Activated CD4-positive, alpha-beta memory T cell treated with anti-CD3 and anti-CD28 coated beads for 36 hours (primary cell): Measurements from ENCODE around the gene AMBN. TPM values are rescaled to one million over a fixed set of nuclear protein-coding genes. Genes with fewer than 3 reads are reported as not detected.

Experiments
- CTCF ChIA-PET: fragments of 350-600 bp; sonication (Branson Sonifier 250); formaldehyde crosslinking; loops from one replicate; lab custom pipeline; 2021; ENCODE audit warnings: antibody characterized with exemption, inconsistent platforms; lab: Charles Lee
- POLR2A ChIA-PET: fragments of 350-600 bp; sonication (Branson Sonifier 250); formaldehyde crosslinking; loops from one replicate; lab custom pipeline; 2021; ENCODE audit warnings: antibody characterized with exemption; lab: Charles Lee
- DNase-seq: peaks from one replicate; pipeline ENCODE4 v3.0.0-alpha.2; 2020
- H3K27ac Mint-ChIP-seq: one replicate; pipeline ENCODE4 v1.8.0; 2021; ENCODE audit warnings: mixed read lengths
- H3K27me3 Mint-ChIP-seq: one replicate; pipeline ENCODE4 v1.8.0; 2021; ENCODE audit warnings: mixed read lengths
- H3K36me3 Mint-ChIP-seq: one replicate; pipeline ENCODE4 v1.8.0; 2021; ENCODE audit warnings: mixed read lengths
- H3K4me1 Mint-ChIP-seq: one replicate; pipeline ENCODE4 v1.8.0; 2021; ENCODE audit warnings: low read depth, mixed read lengths
- H3K4me3 Mint-ChIP-seq: one replicate; pipeline ENCODE4 v1.8.0; 2021; ENCODE audit warnings: mild to moderate bottlenecking, mixed read lengths
- H3K9me3 Mint-ChIP-seq: one replicate; pipeline ENCODE4 v1.8.0; 2021; ENCODE audit warnings: mixed read lengths
- intact Hi-C: fragments of 100-400 bp; cut with micrococcal nuclease; formaldehyde crosslinking; loops from one replicate; pipeline ENCODE4 v1.15.1; 2023
- total RNA-seq, 2 experiments: library from RNA; stranded (reverse); gene quantifications; one replicate each; pipeline ENCODE4 v1.2.3, GENCODE V29; 2021

Gene AMBN
- total RNA-seq, 2 experiments from 2014 or later: not detected

- no peaks in the 10 kb centered on the region for H3K4me1 Mint-ChIP-seq
These were observed 7.9 kb upstream of the AMBN start for GRCh38 chr4:70583952-70584834.

GRCh38 chr4:70586841-70587240, 5.2 kb upstream of the AMBN start:
- intact Hi-C loops: no loop called here
- ChIA-PET CTCF (no interaction called here), POLR2A (no interaction called here)
- Mint-ChIP-seq H3K9me3 (no peaks in the 10 kb centered on the region), H3K27me3 (no peaks in the 10 kb centered on the region), H3K27ac (no peak overlapping the region), H3K4me3 (no peak overlapping the region), H3K36me3 (no peaks in the 10 kb centered on the region), H3K4me1 (no peaks in the 10 kb centered on the region)
- no peak for DNase-seq

More at GRCh38 chr4:70583952-70584834, 7.9 kb upstream of the AMBN start:
- Mint-ChIP-seq H3K27me3 (no peaks in the 10 kb centered on the region), H3K27ac (no peak overlapping the region), H3K4me3 (no peak overlapping the region), H3K9me3 (no peaks in the 10 kb centered on the region), H3K36me3 (no peaks in the 10 kb centered on the region)
- POLR2A ChIA-PET: no interaction called here
- intact Hi-C loops: no loop called here
- DNase-seq: no peak
- CTCF ChIA-PET: no interaction called here

- Mint-ChIP-seq H3K27ac (no peak overlapping the region), H3K27me3 (peaks cover 1% of the 10 kb centered on the region), H3K4me3 (no peak overlapping the region), H3K36me3 (no peaks in the 10 kb centered on the region), H3K9me3 (no peaks in the 10 kb centered on the region), H3K4me1 (no peaks in the 10 kb centered on the region)
- intact Hi-C loops: no loop called here
- CTCF ChIA-PET: interaction anchor here (1.0 kb wide), 1 partner anchor 31 kb away, joined by 3 read pairs; no protein-coding TSS in a partner anchor
- POLR2A ChIA-PET: no interaction called here
- DNase-seq: no peak
These were observed 2.3 kb upstream of the AMBN start for GRCh38 chr4:70589785-70590184.

- Mint-ChIP-seq H3K4me3 (no peak overlapping the region), H3K36me3 (no peaks in the 10 kb centered on the region), H3K27ac (no peak overlapping the region), H3K4me1 (no peaks in the 10 kb centered on the region), H3K9me3 (no peaks in the 10 kb centered on the region), H3K27me3 (peaks cover 5% of the 10 kb centered on the region)
- POLR2A ChIA-PET: no interaction called here
- CTCF ChIA-PET: no interaction called here
- DNase-seq: no peak
- intact Hi-C loops: no loop called here
These were observed 2.1 kb downstream of the AMBN start for GRCh38 chr4:70594196-70594595.

- H3K4me3 Mint-ChIP-seq: no peak overlapping the region
- H3K27me3 Mint-ChIP-seq: peaks cover 3% of the 10 kb centered on the region
- no peaks in the 10 kb centered on the region for H3K36me3 Mint-ChIP-seq
- intact Hi-C loops: loop anchor here (2.0 to 10.0 kb wide), 4 partner anchors 302 to 1702 kb away; partner anchors contain the start of gene MOB1B
- CTCF ChIA-PET: interaction anchor here (0.9 kb wide), 1 partner anchor 1703 kb away, joined by 5 read pairs; no protein-coding TSS in a partner anchor
- no peaks in the 10 kb centered on the region for H3K9me3 Mint-ChIP-seq
- H3K4me1 Mint-ChIP-seq: no peaks in the 10 kb centered on the region
- POLR2A ChIA-PET: no interaction called here
- DNase-seq: no peak
- no peak overlapping the region for H3K27ac Mint-ChIP-seq
These were observed 8.2 kb downstream of the AMBN start for GRCh38 chr4:70600305-70600704.

- Mint-ChIP-seq H3K4me3 (no peak overlapping the region), H3K27ac (no peak overlapping the region), H3K36me3 (no peaks in the 10 kb centered on the region), H3K27me3 (peaks cover 3% of the 10 kb centered on the region), H3K9me3 (no peaks in the 10 kb centered on the region), H3K4me1 (no peaks in the 10 kb centered on the region)
- CTCF ChIA-PET: interaction anchor here (0.9 to 1.8 kb wide), 3 partner anchors 19 to 1702 kb away, joined by 3 to 5 read pairs (median 4); partner anchors contain the start of gene DCK
- intact Hi-C loops: loop anchor here (1.0 to 10.0 kb wide), 5 partner anchors 86 to 1701 kb away; partner anchors contain the start of gene MOB1B
- no peak for DNase-seq
- POLR2A ChIA-PET: no interaction called here
These were observed 8.9 kb downstream of the AMBN start for GRCh38 chr4:70600977-70601376.

GRCh38 chr4:70601422-70602039, 9.5 kb downstream of the AMBN start:
- no peak overlapping the region for H3K27ac Mint-ChIP-seq
- H3K4me3 Mint-ChIP-seq: no peak overlapping the region
- ChIA-PET POLR2A (no interaction called here), CTCF (interaction anchor here (0.6 to 1.8 kb wide), 9 partner anchors 9 to 1702 kb away, joined by 3 to 5 read pairs (median 3); partner anchors contain the start of gene DCK)
- DNase-seq: peak; percentile 74
- H3K9me3 Mint-ChIP-seq: no peaks in the 10 kb centered on the region
- H3K36me3 Mint-ChIP-seq: no peaks in the 10 kb centered on the region
- no peaks in the 10 kb centered on the region for H3K4me1 Mint-ChIP-seq
- intact Hi-C loops: loop anchor here (1.0 to 10.0 kb wide), 5 partner anchors 86 to 1701 kb away; partner anchors contain the start of gene MOB1B
- peaks cover 4% of the 10 kb centered on the region for H3K27me3 Mint-ChIP-seq

- DNase-seq: no peak
- intact Hi-C loops: loop anchor here (5.0 to 10.0 kb wide), 3 partner anchors 298 to 1698 kb away; partner anchors contain the start of gene MOB1B
- Mint-ChIP-seq H3K36me3 (no peaks in the 10 kb centered on the region), H3K27me3 (peaks cover 9% of the 10 kb centered on the region), H3K4me1 (no peaks in the 10 kb centered on the region), H3K9me3 (no peaks in the 10 kb centered on the region), H3K27ac (no peak overlapping the region), H3K4me3 (no peak overlapping the region)
- POLR2A ChIA-PET: no interaction called here
- CTCF ChIA-PET: interaction anchor here (1.6 kb wide), 1 partner anchor 1699 kb away, joined by 3 read pairs; no protein-coding TSS in a partner anchor
These were observed 11.8 kb downstream of the AMBN start for GRCh38 chr4:70603856-70604255.

GRCh38 chr4:70606459-70606858, 14.4 kb downstream of the AMBN start:
- H3K4me3 Mint-ChIP-seq: no peak overlapping the region
- H3K27me3 Mint-ChIP-seq: peaks cover 14% of the 10 kb centered on the region
- H3K9me3 Mint-ChIP-seq: no peaks in the 10 kb centered on the region
- DNase-seq: no peak
- ChIA-PET CTCF (interaction anchor here (0.9 kb wide), 1 partner anchor 623 kb away, joined by 3 read pairs; no protein-coding TSS in a partner anchor), POLR2A (no interaction called here)
- intact Hi-C loops: loop anchor here (10.0 kb wide), 1 partner anchor 578 kb away; no protein-coding TSS in a partner anchor
- no peaks in the 10 kb centered on the region for H3K36me3 Mint-ChIP-seq
- H3K27ac Mint-ChIP-seq: no peak overlapping the region
- H3K4me1 Mint-ChIP-seq: no peaks in the 10 kb centered on the region

- POLR2A ChIA-PET: no interaction called here
These were observed 15.3 kb downstream of the AMBN start for GRCh38 chr4:70607334-70607853.

GRCh38 chr4:70608324-70608723, 16.3 kb downstream of the AMBN start:
- ChIA-PET POLR2A (no interaction called here), CTCF (no interaction called here)
- Mint-ChIP-seq H3K4me1 (peaks cover 3% of the 10 kb centered on the region), H3K4me3 (no peak overlapping the region), H3K27me3 (peaks cover 26% of the 10 kb centered on the region), H3K36me3 (no peaks in the 10 kb centered on the region), H3K9me3 (no peaks in the 10 kb centered on the region), H3K27ac (no peak overlapping the region)
- intact Hi-C loops: loop anchor here (10.0 kb wide), 1 partner anchor 576 kb away; no protein-coding TSS in a partner anchor
- no peak for DNase-seq

More at GRCh38 chr4:70607334-70607853, 15.3 kb downstream of the AMBN start:
- peaks cover 19% of the 10 kb centered on the region for H3K27me3 Mint-ChIP-seq
- H3K4me3 Mint-ChIP-seq: no peak overlapping the region
- H3K36me3 Mint-ChIP-seq: no peaks in the 10 kb centered on the region
- DNase-seq: no peak
- H3K9me3 Mint-ChIP-seq: no peaks in the 10 kb centered on the region
- no peaks in the 10 kb centered on the region for H3K4me1 Mint-ChIP-seq
- no peak overlapping the region for H3K27ac Mint-ChIP-seq
- CTCF ChIA-PET: interaction anchor here (0.9 kb wide), 1 partner anchor 622 kb away, joined by 3 read pairs; no protein-coding TSS in a partner anchor
- intact Hi-C loops: loop anchor here (10.0 kb wide), 1 partner anchor 577 kb away; no protein-coding TSS in a partner anchor
